Activated T-cell treated with anti-CD3 and anti-CD28 coated beads, Interleukin-2, amount 50 U/mL, for 1 hour (primary cell): ENCODE data around the gene NBEA.

Source experiments
- DNase-seq: peaks from one replicate; pipeline ENCODE4 v3.0.0-alpha.2; 2020

NBEA gene

GRCh38 chr13:35191883-35192282 lies 249.8 kb downstream of the NBEA start:
- no peak for DNase-seq

GRCh38 chr13:35198613-35199200 lies 256.6 kb downstream of the NBEA start:
- no peak for DNase-seq

- DNase-seq, result no peak
These were observed 266.5 kb downstream of the NBEA start for GRCh38 chr13:35208587-35208986.

GRCh38 chr13:35210261-35210660 lies 268.2 kb downstream of the NBEA start:
- no peak for DNase-seq

- no peak for DNase-seq
These were observed 269.9 kb downstream of the NBEA start for GRCh38 chr13:35211949-35212348.

GRCh38 chr13:35213911-35214310 lies 271.8 kb downstream of the NBEA start:
- no peak for DNase-seq

GRCh38 chr13:35216131-35216530 lies 274.1 kb downstream of the NBEA start:
- DNase-seq, result no peak

- DNase-seq, result no peak
These were observed 277.0 kb downstream of the NBEA start for GRCh38 chr13:35219021-35219420.

GRCh38 chr13:35225159-35225558 lies 283.1 kb downstream of the NBEA start:
- no peak for DNase-seq

GRCh38 chr13:35225582-35225981 lies 283.5 kb downstream of the NBEA start:
- DNase-seq, result no peak

- no peak for DNase-seq
These were observed 286.5 kb downstream of the NBEA start for GRCh38 chr13:35228536-35228935.

GRCh38 chr13:35231426-35231825 lies 289.4 kb downstream of the NBEA start:
- no peak for DNase-seq

GRCh38 chr13:35238274-35238673 lies 296.2 kb downstream of the NBEA start:
- no peak for DNase-seq

GRCh38 chr13:35252536-35253205 lies 310.6 kb downstream of the NBEA start:
- DNase-seq, result no peak

GRCh38 chr13:35255241-35255640 lies 313.2 kb downstream of the NBEA start:
- DNase-seq, result no peak

GRCh38 chr13:35256459-35257148 lies 314.5 kb downstream of the NBEA start:
- no peak for DNase-seq

- no peak for DNase-seq
These were observed 318.2 kb downstream of the NBEA start for GRCh38 chr13:35260316-35260715.

- no peak for DNase-seq
These were observed 324.3 kb downstream of the NBEA start for GRCh38 chr13:35266412-35266811.

GRCh38 chr13:35278917-35279316 lies 336.8 kb downstream of the NBEA start:
- DNase-seq, result no peak

GRCh38 chr13:35279500-35279899 lies 337.4 kb downstream of the NBEA start:
- DNase-seq, result no peak

- no peak for DNase-seq
These were observed 341.8 kb downstream of the NBEA start for GRCh38 chr13:35283856-35284255.

GRCh38 chr13:35285677-35286076 lies 343.6 kb downstream of the NBEA start:
- DNase-seq, result no peak

- no peak for DNase-seq
These were observed 350.3 kb downstream of the NBEA start for GRCh38 chr13:35292329-35292728.

GRCh38 chr13:35293579-35294226 lies 351.6 kb downstream of the NBEA start:
- no peak for DNase-seq
